ENCODE measurements around the gene ASB6. TPM values are rescaled to one million over a fixed set of nuclear protein-coding genes. Genes with fewer than 3 reads are reported as not detected.

The ASB6 gene
- total and polyA plus RNA-seq, 2 donors (not counting 1 experiment from before 2014, with no cell fraction given) = 27.7 to 27.9 TPM

GRCh38 chr9:129610473-129611306 lies 31.3 kb downstream of the ASB6 start:
- H3K79me2 ChIP-seq (ENCODE audit: control insufficient read depth, insufficient read depth, low read length) = no peaks in the 10 kb centered on the region
- 2% methylated on average over 62 of the region's 66 CpGs for WGBS (ENCODE audit: insufficient coverage)
- H3K4me1 ChIP-seq (ENCODE audit: control insufficient read depth in 2 of 2, insufficient read depth in 2 of 2, low read length in 2 of 2) = peaks cover 19 to 21% of the 10 kb centered on the region in 2 donors
- no peaks in the 10 kb centered on the region for H4K20me1 ChIP-seq (ENCODE audit: control insufficient read depth, insufficient read depth, low read length, poor library complexity, severe bottlenecking)
- Mint-ChIP-seq H3K27me3 (no peaks in the 10 kb centered on the region), H3K4me3 (peak overlapping the region; percentile 79), H3K9me3 (ENCODE audit: insufficient read depth) (no peaks in the 10 kb centered on the region), H3K27ac (peak overlapping the region; percentile 61), H3K4me1 (peaks cover 22% of the 10 kb centered on the region)
- peak overlapping the region; percentile 82 for H2AFZ ChIP-seq (ENCODE audit: insufficient read depth, low read depth, low read length, poor library complexity, severe bottlenecking)
- POLR2A ChIA-PET = interaction anchor here (0.7 to 1.0 kb wide), 3 partner anchors 14 to 471 kb away, joined by 3 to 10 read pairs (median 3); no protein-coding TSS in a partner anchor
- TF ChIP-seq, protein P1, sequence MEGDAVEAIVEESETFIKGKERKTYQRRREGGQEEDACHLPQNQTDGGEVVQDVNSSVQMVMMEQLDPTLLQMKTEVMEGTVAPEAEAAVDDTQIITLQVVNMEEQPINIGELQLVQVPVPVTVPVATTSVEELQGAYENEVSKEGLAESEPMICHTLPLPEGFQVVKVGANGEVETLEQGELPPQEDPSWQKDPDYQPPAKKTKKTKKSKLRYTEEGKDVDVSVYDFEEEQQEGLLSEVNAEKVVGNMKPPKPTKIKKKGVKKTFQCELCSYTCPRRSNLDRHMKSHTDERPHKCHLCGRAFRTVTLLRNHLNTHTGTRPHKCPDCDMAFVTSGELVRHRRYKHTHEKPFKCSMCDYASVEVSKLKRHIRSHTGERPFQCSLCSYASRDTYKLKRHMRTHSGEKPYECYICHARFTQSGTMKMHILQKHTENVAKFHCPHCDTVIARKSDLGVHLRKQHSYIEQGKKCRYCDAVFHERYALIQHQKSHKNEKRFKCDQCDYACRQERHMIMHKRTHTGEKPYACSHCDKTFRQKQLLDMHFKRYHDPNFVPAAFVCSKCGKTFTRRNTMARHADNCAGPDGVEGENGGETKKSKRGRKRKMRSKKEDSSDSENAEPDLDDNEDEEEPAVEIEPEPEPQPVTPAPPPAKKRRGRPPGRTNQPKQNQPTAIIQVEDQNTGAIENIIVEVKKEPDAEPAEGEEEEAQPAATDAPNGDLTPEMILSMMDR (IDR thresholded peaks at IDR 0.05) = peak; percentile 94
- no peak for TF ChIP-seq EZH2 (IDR thresholded peaks at IDR 0.05; ENCODE audit: borderline replicate concordance, insufficient read depth, low read depth, low read length, poor library complexity, severe bottlenecking)
- H3K9me3 ChIP-seq (ENCODE audit: control extremely low read depth in 1 of 3, control insufficient read depth in 2 of 3, insufficient read depth in 1 of 3, low read length in 2 of 3) = peaks cover 0 to 4% (median 0%) of the 10 kb centered on the region in 3 donors
- ATAC-seq (ENCODE audit: low read depth) (peak; percentile 77), DNase-seq (peak; percentile 81)
- CTCF ChIA-PET = interaction anchor here (0.8 to 6.5 kb wide), 16 partner anchors 10 to 496 kb away, joined by 3 to 77 read pairs (median 6); partner anchors contain the start of gene NTMT1
- H3K4me3 ChIP-seq (ENCODE audit: control extremely low read depth in 1 of 5, extremely low read depth in 1 of 5, insufficient read depth in 1 of 5, low read depth in 2 of 5, low read length in 4 of 5) = peak overlapping the region; percentile 21 to 86 (median 59)
- H3K9ac ChIP-seq (ENCODE audit: low read length) = peak overlapping the region; percentile 89
- intact Hi-C loops (cut with micrococcal nuclease) = loop anchor here (1.0 to 5.0 kb wide), 6 partner anchors 14 to 479 kb away; no protein-coding TSS in a partner anchor
- peaks cover 0 to 13% (median 0%) of the 10 kb centered on the region in 4 experiments for H3K27me3 ChIP-seq (replicated peaks in 1 of 4; ENCODE audit: control extremely low read depth in 1 of 4, control insufficient read depth in 3 of 4, insufficient read depth in 4 of 4, low read length in 3 of 4)
- H3K27ac ChIP-seq (ENCODE audit: low read length in 2 of 2) = peak overlapping the region in 1 of 2 donors; percentile 39
- H3K36me3 ChIP-seq (replicated peaks in 1 of 2; ENCODE audit: control extremely low read depth in 1 of 2, control insufficient read depth in 1 of 2, extremely low read depth in 1 of 2, insufficient read depth in 2 of 2, low read length in 1 of 2) = no peaks in the 10 kb centered on the region
- H3K4me2 ChIP-seq (replicated peaks; ENCODE audit: low read depth, low read length, poor library complexity, severe bottlenecking) = peak overlapping the region; percentile 98

- Histone ChIP-seq H2AFZ (ENCODE audit: insufficient read depth, low read depth, low read length, poor library complexity, severe bottlenecking) (peak overlapping the region; percentile 82), H3K27ac (ENCODE audit: low read length in 2 of 2) (peak overlapping the region in 1 of 2 donors; percentile 39), H3K4me2 (replicated peaks; ENCODE audit: low read depth, low read length, poor library complexity, severe bottlenecking) (peak overlapping the region; percentile 98), H3K79me2 (ENCODE audit: control insufficient read depth, insufficient read depth, low read length) (no peaks in the 10 kb centered on the region), H3K36me3 (replicated peaks in 1 of 2; ENCODE audit: control extremely low read depth in 1 of 2, control insufficient read depth in 1 of 2, extremely low read depth in 1 of 2, insufficient read depth in 2 of 2, low read length in 1 of 2) (no peaks in the 10 kb centered on the region), H3K9me3 (ENCODE audit: control extremely low read depth in 1 of 3, control insufficient read depth in 2 of 3, insufficient read depth in 1 of 3, low read length in 2 of 3) (peaks cover 0 to 4% (median 0%) of the 10 kb centered on the region in 3 donors), H3K4me1 (ENCODE audit: control insufficient read depth in 2 of 2, insufficient read depth in 2 of 2, low read length in 2 of 2) (peaks cover 19 to 21% of the 10 kb centered on the region in 2 donors), H3K27me3 (replicated peaks in 1 of 4; ENCODE audit: control extremely low read depth in 1 of 4, control insufficient read depth in 3 of 4, insufficient read depth in 4 of 4, low read length in 3 of 4) (peaks cover 0 to 10% (median 0%) of the 10 kb centered on the region in 4 experiments), H3K4me3 (ENCODE audit: control extremely low read depth in 1 of 5, extremely low read depth in 1 of 5, insufficient read depth in 1 of 5, low read depth in 2 of 5, low read length in 4 of 5) (peak overlapping the region; percentile 21 to 86 (median 59)), H4K20me1 (ENCODE audit: control insufficient read depth, insufficient read depth, low read length, poor library complexity, severe bottlenecking) (no peaks in the 10 kb centered on the region), H3K9ac (ENCODE audit: low read length) (peak overlapping the region; percentile 89)
- Mint-ChIP-seq H3K4me1 (peaks cover 22% of the 10 kb centered on the region), H3K27ac (peak overlapping the region; percentile 41), H3K4me3 (peak overlapping the region; percentile 79), H3K9me3 (ENCODE audit: insufficient read depth) (no peaks in the 10 kb centered on the region), H3K27me3 (no peaks in the 10 kb centered on the region)
- TF ChIP-seq EZH2 (IDR thresholded peaks at IDR 0.05; ENCODE audit: borderline replicate concordance, insufficient read depth, low read depth, low read length, poor library complexity, severe bottlenecking) = no peak
- TF ChIP-seq, protein P1 (IDR thresholded peaks at IDR 0.05) = no peak
- ChIA-PET POLR2A (no interaction called here), CTCF (interaction anchor here (4.0 kb wide), 1 partner anchor 15 kb away, joined by 20 read pairs; the partner anchor contains the start of gene NTMT1)
- ATAC-seq (ENCODE audit: low read depth) = peak; percentile 16
- 0% methylated on average over 22 of the region's 24 CpGs for WGBS (ENCODE audit: insufficient coverage)
- intact Hi-C loops (cut with micrococcal nuclease) = loop anchor here (1.0 to 5.0 kb wide), 5 partner anchors 123 to 479 kb away; no protein-coding TSS in a partner anchor
- DNase-seq = no peak
Measured at GRCh38 chr9:129610213-129610472, 31.8 kb downstream of the ASB6 start.
